RWPE2 (cell line): Measurements from ENCODE around the gene ATP2A1.
"Not testable (repeated sequence)": the region's sequence is repeated elsewhere in the genome, so short reads cannot be mapped to it uniquely, and the experiment has no call there.

ENCODE experiments used
- ATAC-seq: fragments of 200-7000 bp; cut with Tn5 transposase; 3 replicates; pipeline ENCODE4 v1.9.1; 2021; ENCODE audit warnings: low read depth
- DNase-seq: peaks from one replicate; pipeline ENCODE4 v3.0.0-alpha.2; 2020; ENCODE audit warnings: low spot score
- H3K27ac ChIP-seq: fragments of 450-650 bp; 2 replicates; pipeline ENCODE4 v1.5.1; 2017; ENCODE audit warnings: mild to moderate bottlenecking; ENCODE audit not compliant: poor library complexity, severe bottlenecking
- H3K27me3 ChIP-seq: fragments of 250-450 bp; sonication (Bioruptor Pico); 2 replicates; pipeline ENCODE4 v1.5.1; 2021; ENCODE audit warnings: mild to moderate bottlenecking, moderate library complexity; ENCODE audit not compliant: insufficient read depth, poor library complexity, severe bottlenecking
- H3K36me3 ChIP-seq: fragments of 250-450 bp; sonication (Bioruptor Pico); 2 replicates; pipeline ENCODE4 v1.5.1; 2020; ENCODE audit warnings: low read depth, mild to moderate bottlenecking, moderate library complexity
- H3K4me1 ChIP-seq: fragments of 250-450 bp; sonication (Bioruptor Pico); 2 replicates; pipeline ENCODE4 v1.5.1; 2021; ENCODE audit warnings: mild to moderate bottlenecking, moderate library complexity; ENCODE audit not compliant: insufficient read depth, poor library complexity, severe bottlenecking
- H3K4me3 ChIP-seq: fragments of 250-450 bp; sonication (Bioruptor Pico); 2 replicates; pipeline ENCODE4 v1.5.1; 2021; ENCODE audit warnings: mild to moderate bottlenecking, moderate library complexity; ENCODE audit not compliant: severe bottlenecking
- H3K9me3 ChIP-seq: fragments of 250-450 bp; sonication (Bioruptor Pico); 2 replicates; pipeline ENCODE4 v1.5.1; 2021; ENCODE audit warnings: mild to moderate bottlenecking, moderate library complexity; ENCODE audit not compliant: severe bottlenecking
- TF ChIP-seq, protein P1 (sequence below): fragments of 450-650 bp; IDR thresholded peaks from one replicate; pipeline ENCODE4 v1.5.1; 2017; ENCODE audit warnings: mild to moderate bottlenecking, moderate library complexity; ENCODE audit not compliant: poor library complexity, severe bottlenecking

Gene ATP2A1

DNA sequence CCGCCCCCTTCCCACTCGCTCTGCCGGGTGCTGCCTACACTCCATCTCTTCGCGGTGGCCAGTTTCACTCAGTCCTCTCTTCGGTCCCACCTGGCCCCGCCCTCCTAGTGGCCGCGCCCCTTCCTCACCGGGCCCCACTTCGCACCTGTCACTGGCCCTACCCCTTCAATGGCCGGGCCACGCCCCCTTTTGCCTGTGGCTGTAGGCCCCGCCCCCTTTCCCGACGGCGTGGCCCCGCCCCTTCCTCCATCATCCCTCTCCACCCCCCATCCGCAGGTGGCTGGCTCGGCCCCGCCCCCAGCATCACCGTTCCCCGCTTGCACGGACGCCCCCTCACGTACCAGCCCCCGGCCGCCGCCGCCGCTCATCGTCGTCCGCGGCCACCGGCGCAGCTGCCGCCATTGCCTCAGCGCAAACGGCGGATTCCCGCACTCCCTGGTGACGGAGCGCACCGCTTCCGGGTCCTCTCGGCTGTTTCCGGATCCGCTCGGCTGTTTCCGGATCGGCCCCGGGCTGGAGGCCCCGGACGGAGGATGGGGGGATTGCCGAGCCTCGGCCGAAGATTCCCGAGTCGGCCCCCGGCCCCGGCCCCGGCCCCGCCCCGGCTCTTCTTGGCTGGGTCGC is 46.6 kb downstream of the ATP2A1 start, which contains the start of gene RABEP2:
RABEP2 (minus strand) TSS at position 477 of the 624 bp plus-strand sequence; CDS start at position 402, 75 bp downstream.
- Histone ChIP-seq H3K4me1 (no peaks in the 10 kb centered on the region), H3K9me3 (no peaks in the 10 kb centered on the region), H3K36me3 (0 out of 2 replicates have a peak, but pooled peaks cover 3% of the 10 kb centered on the region), H3K4me3 (peak within 1 kb of the TSS; percentile 57), H3K27me3 (no peaks in the 10 kb centered on the region), H3K27ac (peak within 1 kb of the TSS; percentile 91)
- ATAC-seq, result peak; percentile 84
- TF ChIP-seq, protein P1, sequence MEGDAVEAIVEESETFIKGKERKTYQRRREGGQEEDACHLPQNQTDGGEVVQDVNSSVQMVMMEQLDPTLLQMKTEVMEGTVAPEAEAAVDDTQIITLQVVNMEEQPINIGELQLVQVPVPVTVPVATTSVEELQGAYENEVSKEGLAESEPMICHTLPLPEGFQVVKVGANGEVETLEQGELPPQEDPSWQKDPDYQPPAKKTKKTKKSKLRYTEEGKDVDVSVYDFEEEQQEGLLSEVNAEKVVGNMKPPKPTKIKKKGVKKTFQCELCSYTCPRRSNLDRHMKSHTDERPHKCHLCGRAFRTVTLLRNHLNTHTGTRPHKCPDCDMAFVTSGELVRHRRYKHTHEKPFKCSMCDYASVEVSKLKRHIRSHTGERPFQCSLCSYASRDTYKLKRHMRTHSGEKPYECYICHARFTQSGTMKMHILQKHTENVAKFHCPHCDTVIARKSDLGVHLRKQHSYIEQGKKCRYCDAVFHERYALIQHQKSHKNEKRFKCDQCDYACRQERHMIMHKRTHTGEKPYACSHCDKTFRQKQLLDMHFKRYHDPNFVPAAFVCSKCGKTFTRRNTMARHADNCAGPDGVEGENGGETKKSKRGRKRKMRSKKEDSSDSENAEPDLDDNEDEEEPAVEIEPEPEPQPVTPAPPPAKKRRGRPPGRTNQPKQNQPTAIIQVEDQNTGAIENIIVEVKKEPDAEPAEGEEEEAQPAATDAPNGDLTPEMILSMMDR, result no peak
- DNase-seq, result peak; percentile 99

DNA sequence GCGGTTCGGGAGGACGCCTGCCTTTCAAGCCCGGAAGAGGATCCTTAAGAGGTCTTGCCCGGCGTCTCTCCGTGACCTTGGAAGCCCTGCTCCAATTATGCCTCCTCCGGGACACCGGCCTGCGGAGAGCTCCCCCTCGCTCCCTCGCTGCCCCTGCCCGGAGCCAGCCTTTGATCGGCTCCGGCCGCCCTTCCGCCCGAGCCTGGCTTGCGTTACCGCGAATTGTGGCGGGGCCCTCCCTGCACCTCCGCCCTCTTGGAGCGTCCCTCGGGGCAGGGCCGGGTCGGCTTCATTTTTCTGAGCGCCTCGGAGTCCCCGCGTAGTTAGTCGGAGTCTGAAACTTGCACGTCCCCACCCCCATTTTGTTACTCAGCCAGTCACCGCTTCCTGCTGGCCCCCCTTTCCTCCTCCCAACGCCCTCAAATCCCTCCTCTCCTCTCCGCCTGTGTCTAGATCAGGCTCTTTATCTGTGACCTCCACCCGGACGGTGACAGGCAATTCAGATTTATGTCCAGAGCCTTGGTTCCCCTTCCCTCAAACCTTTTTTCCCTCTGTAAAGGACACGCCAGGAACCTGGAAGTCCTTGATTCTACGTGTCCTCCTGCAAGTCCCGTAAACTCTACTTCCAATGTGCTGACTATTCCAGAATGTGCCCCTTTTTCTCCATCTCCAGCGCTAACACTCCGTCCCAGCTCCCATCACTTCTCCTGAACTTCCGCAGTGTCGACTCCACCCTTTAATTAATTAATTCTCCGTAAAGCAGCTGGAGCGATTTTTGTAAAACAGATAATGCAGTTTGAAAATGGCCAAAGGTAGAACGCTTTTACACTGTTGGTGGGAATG is 47.3 kb downstream of the ATP2A1 start:
- TF ChIP-seq, protein P1, result no peak
- no peak for DNase-seq
- 0 out of 2 replicates have a peak, but pooled peaks cover 3% of the 10 kb centered on the region for H3K36me3 ChIP-seq
- no peaks in the 10 kb centered on the region for H3K9me3 ChIP-seq
- peak overlapping the region; percentile 57 for H3K4me3 ChIP-seq
- no peaks in the 10 kb centered on the region for H3K27me3 ChIP-seq
- ATAC-seq, result peak; percentile 51
- H3K4me1 ChIP-seq, result no peaks in the 10 kb centered on the region
- H3K27ac ChIP-seq, result peak overlapping the region; percentile 91

DNA sequence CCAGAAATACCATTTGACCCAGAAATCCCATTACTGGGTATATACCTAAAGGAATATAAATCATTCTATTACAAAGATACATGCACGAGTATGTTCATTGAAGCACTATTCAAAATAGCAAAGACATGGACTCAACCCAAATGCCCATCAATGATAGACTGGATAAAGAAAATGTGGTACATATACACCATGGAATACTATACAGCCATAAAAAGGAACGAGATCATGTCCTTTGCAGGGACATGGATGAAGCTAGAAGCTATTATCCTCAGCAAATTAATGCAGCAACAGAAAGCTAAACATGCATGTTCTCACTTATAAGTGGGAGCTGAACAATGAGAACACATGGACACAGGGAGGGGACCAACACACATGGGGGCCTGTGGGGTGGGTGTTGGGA is 48.0 kb downstream of the ATP2A1 start:
- not testable (repeated sequence) for H3K4me1 ChIP-seq, ATAC-seq, H3K9me3 ChIP-seq, H3K4me3 ChIP-seq, H3K27me3 ChIP-seq, DNase-seq, H3K36me3 ChIP-seq
- peak overlapping the region; percentile 91 for H3K27ac ChIP-seq

DNA sequence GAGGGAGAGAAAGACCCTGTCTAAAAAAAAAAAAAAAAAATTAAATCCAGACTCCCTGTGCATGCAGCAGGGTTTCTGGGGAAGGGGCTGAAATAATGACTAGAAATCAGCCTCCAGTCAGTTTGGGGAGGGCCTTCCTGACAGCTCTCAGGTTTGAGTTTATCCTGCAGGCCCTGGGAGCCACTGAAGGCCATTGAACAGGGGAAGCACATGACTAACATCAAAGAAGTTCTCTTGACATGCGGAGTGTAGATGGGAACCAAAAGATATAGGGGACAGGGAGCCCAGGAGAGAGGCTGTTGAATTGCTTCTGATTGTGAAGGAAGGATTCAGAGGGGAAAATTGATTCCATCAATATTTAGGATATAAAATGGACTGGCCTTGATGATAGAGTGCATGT is 49.5 kb downstream of the ATP2A1 start:
- Histone ChIP-seq H3K36me3 (no peaks in the 10 kb centered on the region), H3K27ac (no peak overlapping the region), H3K27me3 (no peaks in the 10 kb centered on the region), H3K4me1 (no peaks in the 10 kb centered on the region), H3K4me3 (no peak overlapping the region), H3K9me3 (no peaks in the 10 kb centered on the region)
- DNase-seq (no peak), ATAC-seq (no peak)
- TF ChIP-seq, protein P1, result no peak

DNA sequence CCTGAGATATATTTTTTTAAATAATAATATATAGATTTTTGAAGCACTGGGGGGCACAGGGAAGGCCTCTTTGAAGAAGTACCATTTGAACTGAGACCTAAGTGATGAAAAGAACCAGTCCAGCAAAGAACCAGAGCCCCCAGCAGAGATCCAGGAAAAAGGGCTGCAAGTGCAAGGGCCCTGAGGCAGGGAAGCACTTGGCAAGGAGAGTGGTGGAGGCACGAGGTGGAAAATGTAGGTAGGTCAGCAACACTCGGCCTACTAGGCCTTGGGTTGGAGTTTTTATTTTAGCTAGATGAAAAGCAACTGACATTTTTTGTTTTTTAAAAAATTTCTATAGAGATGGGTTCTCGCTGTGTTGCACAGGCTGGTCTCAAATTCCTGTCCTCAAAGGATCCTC is 51.9 kb downstream of the ATP2A1 start:
- no peak overlapping the region for H3K4me3 ChIP-seq

More for the DNA sequence above, 51.9 kb downstream of the ATP2A1 start:
- Histone ChIP-seq H3K27me3 (no peaks in the 10 kb centered on the region), H3K9me3 (no peaks in the 10 kb centered on the region), H3K27ac (no peak overlapping the region), H3K36me3 (no peaks in the 10 kb centered on the region), H3K4me1 (no peaks in the 10 kb centered on the region)
- ATAC-seq (no peak), DNase-seq (no peak)
- TF ChIP-seq, protein P1, result no peak
